B cell (primary cell): ENCODE results near the gene EFCAB12. TPM values are rescaled to one million over a fixed set of nuclear protein-coding genes. Genes with fewer than 3 reads are reported as not detected.

Experiments used
- ATAC-seq: fragments of 200-7000 bp; cut with Tn5 transposase; one replicate; pipeline ENCODE4 v1.10.0; 2021; ENCODE audit warnings: low read depth, mild to moderate bottlenecking, moderate number of reproducible peaks, moderate library complexity
- CTCF ChIA-PET: fragments of 350-600 bp; sonication (Branson Sonifier 250); formaldehyde crosslinking; loops from one replicate; lab custom pipeline; 2021; ENCODE audit warnings: antibody characterized with exemption, inconsistent platforms; lab: Charles Lee
- POLR2A ChIA-PET: fragments of 350-600 bp; sonication (Branson Sonifier 250); formaldehyde crosslinking; loops from one replicate; lab custom pipeline; 2021; ENCODE audit warnings: antibody characterized with exemption; lab: Charles Lee
- DNase-seq: peaks from one replicate; pipeline ENCODE4 v3.0.0; 2013
- H2AFZ ChIP-seq: 2 replicates; pipeline ENCODE4 v1.6.1; 2012; ENCODE audit warnings: mild to moderate bottlenecking, low read depth, low read length; ENCODE audit not compliant: insufficient read depth, poor library complexity, severe bottlenecking
- H3K27ac ChIP-seq, 2 donors: 1 replicate in 1 of 2; 2 replicates in 1 of 2; pipeline ENCODE4 v1.5.1; 2012 to 2013; ENCODE audit warnings: low read length in 2 of 2, mild to moderate bottlenecking in 2 of 2, moderate library complexity in 1 of 2
- H3K27me3 ChIP-seq, 4 experiments: fragments of 200-600 bp in 1 of 4; sonication (generic) in 1 of 4; replicated peaks in 1 of 4; 1 replicate in 2 of 4; 2 replicates in 2 of 4; pipeline versions ENCODE4 v1.6.1 to v1.7.0; 2013 to 2016; ENCODE audit warnings: low read length in 3 of 4, mild to moderate bottlenecking in 2 of 4, mixed read lengths in 1 of 4, moderate library complexity in 1 of 4; ENCODE audit not compliant: insufficient read depth in 4 of 4, control insufficient read depth in 3 of 4; ENCODE audit errors: control extremely low read depth in 1 of 4
- H3K36me3 ChIP-seq, 2 experiments: replicated peaks in 1 of 2; 1 replicate in 1 of 2; 2 replicates in 1 of 2; pipeline versions ENCODE4 v1.6.1 to v1.7.1; 2013; ENCODE audit warnings: low read length in 1 of 2; ENCODE audit not compliant: insufficient read depth in 2 of 2, control insufficient read depth in 1 of 2; ENCODE audit errors: control extremely low read depth in 1 of 2, extremely low read depth in 1 of 2
- H3K4me1 ChIP-seq, 2 donors: fragments of 200-600 bp in 1 of 2; sonication (generic) in 1 of 2; 1 replicate in 1 of 2; 2 replicates in 1 of 2; pipeline versions ENCODE4 v1.5.1 to v1.6.1; 2013 to 2017; ENCODE audit warnings: low read length in 2 of 2; ENCODE audit not compliant: control insufficient read depth in 2 of 2, insufficient read depth in 2 of 2
- H3K4me2 ChIP-seq: replicated peaks from 2 replicates; pipeline ENCODE3; 2012; ENCODE audit warnings: mild to moderate bottlenecking, low read depth, low read length; ENCODE audit not compliant: poor library complexity, severe bottlenecking
- H3K4me3 ChIP-seq, 5 experiments: fragments of 200-600 bp in 1 of 5; sonication (generic) in 1 of 5; 1 replicate in 3 of 5; 2 replicates in 2 of 5; pipeline versions ENCODE4 v1.5.1 to v1.7.0; 2011 to 2016; ENCODE audit warnings: low read length in 4 of 5, mild to moderate bottlenecking in 4 of 5, low read depth in 2 of 5, control low read depth in 1 of 5, moderate library complexity in 1 of 5; ENCODE audit not compliant: insufficient read depth in 1 of 5; ENCODE audit errors: control extremely low read depth in 1 of 5, extremely low read depth in 1 of 5
- H3K79me2 ChIP-seq: fragments of 200-600 bp; sonication (generic); one replicate; pipeline ENCODE4 v1.6.0; 2016; ENCODE audit warnings: low read length; ENCODE audit not compliant: control insufficient read depth, insufficient read depth
- H3K9ac ChIP-seq: fragments of 200-600 bp; sonication (generic); 2 replicates; pipeline ENCODE4 v1.6.1; 2017; ENCODE audit warnings: mild to moderate bottlenecking, low read length, moderate library complexity
- H3K9me3 ChIP-seq, 3 donors: one replicate each; pipeline versions ENCODE4 v1.6.1 to v1.7.1; 2013; ENCODE audit warnings: low read length in 2 of 3; ENCODE audit not compliant: control insufficient read depth in 2 of 3, insufficient read depth in 1 of 3; ENCODE audit errors: control extremely low read depth in 1 of 3
- H4K20me1 ChIP-seq: 2 replicates; pipeline ENCODE4 v1.6.0; 2012; ENCODE audit warnings: mild to moderate bottlenecking, low read length; ENCODE audit not compliant: insufficient read depth, control insufficient read depth, poor library complexity, severe bottlenecking
- H3K27ac Mint-ChIP-seq: one replicate; pipeline ENCODE4 v1.8.0; 2021; ENCODE audit warnings: mixed read lengths
- H3K27me3 Mint-ChIP-seq: one replicate; pipeline ENCODE4 v1.8.0; 2021; ENCODE audit warnings: mixed read lengths
- H3K4me1 Mint-ChIP-seq: one replicate; pipeline ENCODE4 v1.8.0; 2021; ENCODE audit warnings: mixed read lengths
- H3K4me3 Mint-ChIP-seq: one replicate; pipeline ENCODE4 v1.8.0; 2021; ENCODE audit warnings: mixed read lengths
- H3K9me3 Mint-ChIP-seq: one replicate; pipeline ENCODE4 v1.8.0; 2022; ENCODE audit warnings: mixed read lengths; ENCODE audit not compliant: insufficient read depth
- CTCF ChIP-seq: fragments of 200-600 bp; IDR thresholded peaks from one replicate; pipeline ENCODE4 v1.8.0; 2022; ENCODE audit warnings: antibody characterized with exemption, mild to moderate bottlenecking
- EZH2 ChIP-seq: IDR thresholded peaks from 2 replicates; pipeline ENCODE4 v1.6.1; 2012; ENCODE audit warnings: borderline replicate concordance, low read depth, mild to moderate bottlenecking, moderate library complexity, low read length; ENCODE audit not compliant: insufficient read depth, poor library complexity, severe bottlenecking
- whole genome bisulfite sequencing: methylation state at CpG from one replicate; pipeline ENCODE4 v1.1.5; 2013; ENCODE audit warnings: missing lambda C conversion rate; ENCODE audit not compliant: insufficient coverage; 5-methylcytosine and 5-hydroxymethylcytosine counted together
- intact Hi-C: fragments of 100-400 bp; cut with micrococcal nuclease; formaldehyde crosslinking; loops from one replicate; pipeline ENCODE4 v1.10.0; 2022
- polyA plus RNA-seq: library from polyadenylated mRNA; depleted of rRNA; stranded (reverse); fragments of >200 nt; gene quantifications from 2 replicates; pipeline ENCODE4 v1.2.3, GENCODE V29; 2012
- total RNA-seq, 2 donors: library from RNA; stranded (reverse); fragments of 120-200 nt in 1 of 2; gene quantifications; 1 replicate in 1 of 2; 2 replicates in 1 of 2; pipeline versions ENCODE4 v1.2.3 to v1.2.4, GENCODE V29; 2013 to 2022

Gene EFCAB12
- total and polyA plus RNA-seq, 2 donors (not counting 1 experiment from before 2014, with no cell fraction given): 3.5 to 6.5 TPM

GRCh38 chr3:129475863-129476262 lies 47.4 kb upstream of the EFCAB12 start:
- no peaks in the 10 kb centered on the region for H3K9me3 Mint-ChIP-seq
- no peak for ATAC-seq
- TF ChIP-seq CTCF: no peak
- TF ChIP-seq EZH2: no peak
- WGBS: 100% methylated on average over 1 of the region's 3 CpGs
- no peak for DNase-seq
- CTCF ChIA-PET: no interaction called here
- POLR2A ChIA-PET: no interaction called here
- H3K9ac ChIP-seq: no peak overlapping the region
- H3K27ac Mint-ChIP-seq: no peak overlapping the region
- H3K36me3 ChIP-seq: peaks cover 0 to 6% of the 10 kb centered on the region in 2 experiments
- no peaks in the 10 kb centered on the region for H3K27me3 Mint-ChIP-seq
- H3K79me2 ChIP-seq: no peaks in the 10 kb centered on the region
- H3K27ac ChIP-seq: no peak overlapping the region
- no peak overlapping the region for H3K4me3 Mint-ChIP-seq
- H3K4me3 ChIP-seq: no peak overlapping the region
- H4K20me1 ChIP-seq: no peaks in the 10 kb centered on the region
- H3K4me1 ChIP-seq: no peaks in the 10 kb centered on the region
- H3K4me2 ChIP-seq: no peak overlapping the region
- H3K27me3 ChIP-seq: no peaks in the 10 kb centered on the region
- H3K9me3 ChIP-seq: no peaks in the 10 kb centered on the region
- intact Hi-C loops: no loop called here
- no peak overlapping the region for H2AFZ ChIP-seq
- H3K4me1 Mint-ChIP-seq: no peaks in the 10 kb centered on the region

- ATAC-seq (no peak), DNase-seq (no peak)
- Histone ChIP-seq H4K20me1 (no peaks in the 10 kb centered on the region), H3K4me3 (no peak overlapping the region), H3K27me3 (no peaks in the 10 kb centered on the region), H3K4me1 (no peaks in the 10 kb centered on the region), H3K4me2 (no peak overlapping the region), H3K9me3 (no peaks in the 10 kb centered on the region), H3K79me2 (no peaks in the 10 kb centered on the region), H3K9ac (no peak overlapping the region), H3K36me3 (peaks cover 0 to 4% of the 10 kb centered on the region in 2 experiments), H2AFZ (no peak overlapping the region), H3K27ac (no peak overlapping the region)
- H3K4me1 Mint-ChIP-seq: no peaks in the 10 kb centered on the region
- no peak for TF ChIP-seq CTCF
- TF ChIP-seq EZH2: no peak
- H3K27me3 Mint-ChIP-seq: no peaks in the 10 kb centered on the region
- ChIA-PET CTCF (no interaction called here), POLR2A (no interaction called here)
- H3K27ac Mint-ChIP-seq: no peak overlapping the region
- no peak overlapping the region for H3K4me3 Mint-ChIP-seq
- H3K9me3 Mint-ChIP-seq: no peaks in the 10 kb centered on the region
- intact Hi-C loops: no loop called here
- WGBS: 95% methylated on average over 7 of the region's 10 CpGs
These were observed 46.8 kb upstream of the EFCAB12 start for GRCh38 chr3:129474984-129475804.
